Esophagus muscularis mucosa (tissue), 4 donors: ENCODE data around the gene CFAP92. TPM values are rescaled to one million over a fixed set of nuclear protein-coding genes. Genes with fewer than 3 reads are reported as not detected.

Source experiments
- DNase-seq: peaks from one replicate; pipeline ENCODE4 v3.0.0-alpha.2; 2017; ENCODE audit errors: extremely low spot score
- H3K27ac ChIP-seq, 4 donors: fragments of 200-600 bp; sonication (generic); replicated peaks in 1 of 4; 1 replicate in 3 of 4; 2 replicates in 1 of 4; pipeline ENCODE4 v1.5.1; 2016 to 2019; ENCODE audit warnings: mild to moderate bottlenecking in 1 of 4
- H3K27me3 ChIP-seq, 4 donors: fragments of 200-600 bp; sonication (generic); one replicate each; pipeline versions ENCODE4 v1.5.1 to v1.6.0; 2016 to 2019
- H3K36me3 ChIP-seq, 4 donors: fragments of 200-600 bp; sonication (generic); one replicate each; pipeline ENCODE4 v1.5.1; 2016 to 2019
- H3K4me1 ChIP-seq, 4 donors: fragments of 200-600 bp; sonication (generic); one replicate each; pipeline ENCODE4 v1.5.1; 2016 to 2019
- H3K4me3 ChIP-seq, 4 donors: fragments of 200-600 bp; sonication (generic); 1 replicate in 2 of 4; 2 replicates in 2 of 4; pipeline ENCODE4 v1.5.1; 2016 to 2019; ENCODE audit warnings: mild to moderate bottlenecking in 4 of 4, moderate library complexity in 1 of 4
- H3K9me3 ChIP-seq, 4 donors: fragments of 200-600 bp; sonication (generic); 1 replicate in 3 of 4; 2 replicates in 1 of 4; pipeline ENCODE4 v1.5.1; 2016 to 2019
- CTCF ChIP-seq, 3 experiments: fragments of 200-600 bp in 2 of 3; fragments of 450-650 bp in 1 of 3; sonication (generic) in 2 of 3; IDR thresholded peaks; one replicate each; pipeline ENCODE4 v1.5.1; 2017 to 2019; ENCODE audit warnings: antibody characterized with exemption in 3 of 3, mild to moderate bottlenecking in 2 of 3, moderate library complexity in 1 of 3
- EP300 ChIP-seq: sonication (generic); formaldehyde crosslinking; IDR thresholded peaks from one replicate; pipeline ENCODE4 v1.6.1; 2017; ENCODE audit warnings: antibody characterized with exemption
- POLR2A ChIP-seq: fragments of 450-650 bp; IDR thresholded peaks from one replicate; pipeline ENCODE4 v1.6.1; 2017; ENCODE audit warnings: antibody characterized with exemption, moderate library complexity, mild to moderate bottlenecking, low read depth
- POLR2AphosphoS5 ChIP-seq, 2 donors: sonication (generic); formaldehyde crosslinking; IDR thresholded peaks; one replicate each; pipeline ENCODE4 v1.6.1; 2017; ENCODE audit warnings: antibody characterized with exemption in 2 of 2
- WGBS: methylation state at CpG from one replicate; pipeline ENCODE4 v1.1.5; 2018; 5-methylcytosine and 5-hydroxymethylcytosine counted together
- intact Hi-C: fragments of 100-400 bp; cut with DNase I; formaldehyde crosslinking; loops from one replicate; pipeline ENCODE4 v1.15.1; 2023
- total RNA-seq, 4 donors: library from RNA; depleted of rRNA; stranded (reverse); fragments of >200 nt; gene quantifications; one replicate each; pipeline versions ENCODE4 v1.1.0 to v1.2.1, GENCODE V29; 2016

Gene CFAP92
- total RNA-seq, 4 donors from 2014 or later: 0.19 to 1.2 (median 0.47) TPM

- H3K27me3 ChIP-seq: peaks cover 6 to 74% (median 21%) of the 10 kb centered on the region in 4 donors
- peak overlapping the region; percentile 47 to 62 (median 58) for H3K4me3 ChIP-seq
- no peak for DNase-seq
- H3K9me3 ChIP-seq: no peaks in the 10 kb centered on the region
- H3K4me1 ChIP-seq: peaks cover 45 to 84% (median 65%) of the 10 kb centered on the region in 4 donors
- WGBS: 10% methylated on average over 9 of the region's 55 CpGs
- H3K36me3 ChIP-seq: no peaks in the 10 kb centered on the region
- H3K27ac ChIP-seq: peak overlapping the region in 1 of 4 donors; percentile 33
- peak in 2 of 3 experiments; percentile 26 to 34 for TF ChIP-seq CTCF (IDR thresholded peaks at IDR 0.05)
- TF ChIP-seq EP300: no peak
- intact Hi-C loops: no loop called here
Measured at GRCh38 chr3:129003578-129004112, 9.8 kb upstream of the CFAP92 start.

DNA sequence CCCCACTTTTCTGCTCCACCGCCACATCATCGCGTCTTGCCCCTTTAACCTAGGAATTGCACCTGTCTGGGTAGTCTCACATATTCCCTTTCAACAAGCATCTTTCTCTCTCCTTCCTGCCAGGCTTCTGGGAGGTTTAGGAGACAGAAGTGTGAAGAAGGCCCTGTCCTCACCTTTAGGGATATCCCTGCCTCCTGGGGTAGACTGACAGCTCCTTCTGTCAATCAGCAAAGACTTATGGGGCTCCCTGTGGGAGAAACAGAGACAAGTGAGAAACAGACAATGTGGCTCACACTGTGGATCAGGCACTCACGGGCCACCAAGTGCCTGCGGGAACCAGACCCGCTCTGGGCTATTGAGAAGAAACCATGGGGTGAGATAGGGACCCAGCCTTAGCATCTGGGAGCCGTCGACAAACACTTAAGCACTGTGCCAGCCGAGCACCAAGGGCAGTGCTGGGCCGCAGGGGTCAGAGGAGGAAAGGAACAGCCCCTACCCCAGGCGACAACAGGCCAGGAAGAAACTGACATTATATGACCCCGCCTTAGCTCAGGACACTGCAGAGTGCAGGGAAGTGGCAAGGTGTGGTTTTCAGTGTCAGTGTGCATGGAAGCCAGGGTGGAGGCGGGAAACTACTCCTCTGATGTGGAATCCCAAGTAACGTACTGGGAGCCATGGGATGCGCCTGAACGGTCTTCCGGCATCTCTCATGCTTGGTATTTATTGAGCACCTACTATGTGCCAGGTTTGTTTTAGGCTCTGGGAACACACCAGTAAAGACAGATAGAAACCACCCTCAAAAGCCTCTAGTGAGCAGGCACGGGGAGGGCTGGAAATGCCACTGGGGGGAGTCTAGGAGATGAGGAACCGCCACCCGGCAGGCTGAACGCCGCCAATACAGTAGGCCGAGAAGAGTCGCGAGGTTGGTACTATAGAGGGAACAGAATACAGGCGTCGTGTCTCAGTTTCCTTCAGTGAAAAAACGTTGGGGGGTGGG is 9.0 kb upstream of the CFAP92 start:
- 60% methylated on average over 24 of the region's 28 CpGs for WGBS
- peak overlapping the region; percentile 56 to 68 (median 62) for H3K4me3 ChIP-seq
- intact Hi-C loops: no loop called here
- H3K27ac ChIP-seq: peak overlapping the region in 3 of 4 donors; percentile 73 to 83 (median 75)
- DNase-seq: no peak
- H3K27me3 ChIP-seq: peaks cover 6 to 73% (median 21%) of the 10 kb centered on the region in 4 donors
- H3K9me3 ChIP-seq: no peaks in the 10 kb centered on the region
- H3K36me3 ChIP-seq: no peaks in the 10 kb centered on the region
- TF ChIP-seq POLR2AphosphoS5 (IDR thresholded peaks at IDR 0.05): no peak
- no peak for TF ChIP-seq CTCF (IDR thresholded peaks at IDR 0.05)
- TF ChIP-seq POLR2A: no peak
- no peak for TF ChIP-seq EP300
- peaks cover 40 to 79% (median 62%) of the 10 kb centered on the region in 4 donors for H3K4me1 ChIP-seq

DNA sequence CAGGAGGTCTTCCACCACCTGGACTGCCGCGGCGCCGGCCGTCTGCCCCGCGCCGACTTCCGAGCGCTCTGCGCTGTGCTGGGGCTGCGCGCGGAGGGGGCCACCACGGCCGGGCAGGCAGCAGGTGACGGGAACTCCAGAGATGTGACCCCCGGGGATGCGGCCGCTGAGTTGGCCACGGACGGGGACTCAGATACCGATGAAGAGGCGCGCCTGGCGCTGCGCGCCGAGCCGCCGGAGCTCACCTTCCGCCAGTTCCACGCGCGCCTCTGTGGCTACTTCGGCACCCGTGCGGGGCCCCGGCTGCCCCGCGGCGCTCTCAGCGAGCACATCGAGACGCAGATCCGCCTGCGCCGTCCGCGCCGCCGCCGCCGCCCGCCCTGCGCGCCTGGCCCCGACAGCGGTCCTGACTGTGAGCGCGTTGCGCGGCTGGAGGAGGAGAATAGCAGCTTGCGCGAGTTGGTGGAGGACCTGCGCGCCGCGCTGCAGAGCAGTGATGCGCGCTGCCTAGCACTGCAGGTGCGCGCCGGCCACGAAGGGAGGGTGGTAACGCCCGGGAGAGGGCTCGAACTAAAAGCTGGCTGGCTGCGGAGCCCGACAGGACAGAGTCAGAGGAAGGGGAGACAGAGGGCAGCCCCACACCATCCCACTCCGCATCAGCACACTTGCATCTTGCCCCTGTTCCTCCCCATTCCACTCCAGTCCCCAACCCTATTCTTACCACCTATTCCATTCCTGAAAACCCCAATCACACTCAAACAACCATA is 8.1 kb upstream of the CFAP92 start:
- intact Hi-C loops: no loop called here
- 8% methylated on average over 4 of the region's 81 CpGs for WGBS

More for the DNA sequence above, 8.1 kb upstream of the CFAP92 start:
- Histone ChIP-seq H3K9me3 (no peaks in the 10 kb centered on the region), H3K27me3 (peaks cover 6 to 64% (median 21%) of the 10 kb centered on the region in 4 donors), H3K27ac (peak overlapping the region; percentile 61 to 83 (median 74)), H3K36me3 (no peaks in the 10 kb centered on the region), H3K4me3 (peak overlapping the region; percentile 56 to 68 (median 62)), H3K4me1 (peaks cover 37 to 72% (median 60%) of the 10 kb centered on the region in 4 donors)
- TF ChIP-seq POLR2A: no peak
- no peak for TF ChIP-seq CTCF (IDR thresholded peaks at IDR 0.05)
- TF ChIP-seq POLR2AphosphoS5 (IDR thresholded peaks at IDR 0.05): no peak
- TF ChIP-seq EP300: no peak
- no peak for DNase-seq
